Measurements from ENCODE around the gene OGDHL. TPM values are rescaled to one million over a fixed set of nuclear protein-coding genes. Genes with fewer than 3 reads are reported as not detected.

OGDHL gene
- total RNA-seq, 4 donors from 2014 or later = 0.62 to 1.8 (median 1.2) TPM

GRCh38 chr10:49769692-49770091 lies 7.6 kb upstream of the OGDHL start:
- peaks cover 70% of the 10 kb centered on the region for H3K27me3 ChIP-seq
- 93 to 97% methylated on average over 8 of the region's 8 CpGs for WGBS, 2 donors (ENCODE audit: low coverage in 1 of 2)
- H3K27ac ChIP-seq = no peak overlapping the region
- H3K4me3 ChIP-seq = no peak overlapping the region
- TF ChIP-seq CTCF (IDR thresholded peaks at IDR 0.05) = no peak
- no peak for TF ChIP-seq POLR2A (IDR thresholded peaks at IDR 0.05)
- TF ChIP-seq POLR2AphosphoS5 (IDR thresholded peaks at IDR 0.05) = no peak
- TF ChIP-seq EP300 (IDR thresholded peaks at IDR 0.05) = no peak
- H3K9me3 ChIP-seq = peaks cover 0 to 28% (median 0%) of the 10 kb centered on the region in 3 donors
- ATAC-seq = no peak
- H3K36me3 ChIP-seq = no peaks in the 10 kb centered on the region
- H3K4me1 ChIP-seq = no peaks in the 10 kb centered on the region

DNA sequence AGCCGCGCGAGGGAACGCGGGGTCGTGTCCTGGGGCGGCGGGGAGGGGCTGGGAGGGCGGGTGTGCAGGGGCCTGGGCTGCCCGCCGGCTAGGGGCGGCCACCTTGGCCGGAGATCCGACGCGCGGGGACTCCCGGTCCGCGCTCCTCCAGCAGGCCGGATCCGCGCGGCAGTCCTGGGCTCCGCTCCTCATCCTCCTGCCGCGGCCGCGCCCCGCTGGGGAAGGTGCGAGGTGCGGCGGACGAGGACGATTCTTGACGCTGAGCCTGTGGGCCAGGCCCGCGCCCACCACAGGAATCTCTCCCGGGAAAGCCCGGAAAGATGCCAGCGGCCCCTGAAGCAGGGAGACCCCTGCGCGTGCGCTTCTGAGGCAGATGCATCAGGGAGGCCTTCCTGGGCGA lies 6.6 kb upstream of the OGDHL start:
- no peak for ATAC-seq
- Histone ChIP-seq H3K4me1 (no peaks in the 10 kb centered on the region), H3K4me3 (no peak overlapping the region), H3K27me3 (peaks cover 73% of the 10 kb centered on the region), H3K36me3 (no peaks in the 10 kb centered on the region), H3K27ac (no peak overlapping the region), H3K9me3 (peaks cover 0 to 28% (median 0%) of the 10 kb centered on the region in 3 donors)
- WGBS, 2 donors (ENCODE audit: low coverage in 1 of 2) = no CpG with 5 or more reads among the region's 45 CpGs
- TF ChIP-seq EP300 (IDR thresholded peaks at IDR 0.05) (no peak), POLR2A (IDR thresholded peaks at IDR 0.05) (no peak)

- H3K4me3 ChIP-seq = no peak overlapping the region
- H3K27me3 ChIP-seq = peaks cover 77% of the 10 kb centered on the region
- TF ChIP-seq EP300 (IDR thresholded peaks at IDR 0.05) (no peak), POLR2AphosphoS5 (IDR thresholded peaks at IDR 0.05) (no peak), POLR2A (IDR thresholded peaks at IDR 0.05) (no peak), CTCF (IDR thresholded peaks at IDR 0.05) (no peak)
- H3K9me3 ChIP-seq = peaks cover 0 to 28% (median 0%) of the 10 kb centered on the region in 3 donors
- no peak for ATAC-seq
- no peak overlapping the region for H3K27ac ChIP-seq
- no peaks in the 10 kb centered on the region for H3K4me1 ChIP-seq
- no CpG with 5 or more reads among the region's 38 CpGs for WGBS, 2 donors (ENCODE audit: low coverage in 1 of 2)
- no peaks in the 10 kb centered on the region for H3K36me3 ChIP-seq
Observed at GRCh38 chr10:49768329-49768728, 6.2 kb upstream of the OGDHL start.

- 49 to 70% methylated on average over 4 of the region's 7 CpGs for WGBS, 2 donors (ENCODE audit: low coverage in 1 of 2)
- no peak overlapping the region for H3K27ac ChIP-seq
- H3K36me3 ChIP-seq = no peaks in the 10 kb centered on the region
- H3K27me3 ChIP-seq = peaks cover 80% of the 10 kb centered on the region
- no peak overlapping the region for H3K4me3 ChIP-seq
- no peak for TF ChIP-seq EP300 (IDR thresholded peaks at IDR 0.05)
- TF ChIP-seq CTCF (IDR thresholded peaks at IDR 0.05) = no peak
- no peak for TF ChIP-seq POLR2A (IDR thresholded peaks at IDR 0.05)
- ATAC-seq = no peak
- H3K9me3 ChIP-seq = peaks cover 0 to 28% (median 0%) of the 10 kb centered on the region in 3 donors
- H3K4me1 ChIP-seq = no peaks in the 10 kb centered on the region
Observed at GRCh38 chr10:49767752-49768151, 5.6 kb upstream of the OGDHL start.

DNA sequence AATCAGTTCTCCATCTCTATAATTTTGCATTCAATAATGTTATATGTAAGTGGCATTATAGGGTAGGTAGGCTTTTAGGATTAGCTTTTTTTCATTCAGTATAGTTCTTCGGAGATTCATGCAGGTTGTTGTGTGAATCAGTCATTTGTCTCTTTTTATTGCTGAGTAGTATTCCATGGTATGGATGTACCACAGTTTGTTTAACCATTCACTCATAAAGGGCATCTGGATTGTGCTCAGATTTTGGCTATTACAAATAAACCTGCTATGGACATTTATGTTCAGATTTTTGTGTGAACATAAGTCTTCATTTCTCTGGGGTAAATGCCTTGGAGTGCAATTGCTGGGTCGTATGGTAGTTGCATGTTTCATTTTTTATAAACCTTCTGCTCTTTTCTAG lies 4.4 kb upstream of the OGDHL start:
- no peak for TF ChIP-seq EP300 (IDR thresholded peaks at IDR 0.05)
- no peak for TF ChIP-seq POLR2A (IDR thresholded peaks at IDR 0.05)
- TF ChIP-seq POLR2AphosphoS5 (IDR thresholded peaks at IDR 0.05) = no peak
- TF ChIP-seq CTCF (IDR thresholded peaks at IDR 0.05) = no peak
- Histone ChIP-seq H3K27ac (no peak overlapping the region), H3K4me3 (no peak overlapping the region), H3K27me3 (peaks cover 92% of the 10 kb centered on the region), H3K4me1 (peaks cover 0 to 10% (median 0%) of the 10 kb centered on the region in 3 donors), H3K36me3 (no peaks in the 10 kb centered on the region), H3K9me3 (peaks cover 0 to 28% (median 0%) of the 10 kb centered on the region in 3 donors)
- no peak for ATAC-seq
- WGBS, 2 donors (ENCODE audit: low coverage in 1 of 2) = 50 to 62% methylated on average over 1 to 2 of the region's 2 CpGs

Measured in gastroesophageal sphincter (tissue), 4 donors.